Omental fat pad (tissue), 4 donors: Measurements from ENCODE around the gene FANCC. TPM values are rescaled to one million over a fixed set of nuclear protein-coding genes. Genes with fewer than 3 reads are reported as not detected.
A peak's percentile ranks its signal among the peaks of the same experiment; 100 is the strongest.

ENCODE experiments used
- ATAC-seq: fragments of 150-250 bp; one replicate; pipeline ENCODE4 v1.9.1; 2016; ENCODE audit warnings: mild to moderate bottlenecking, moderate library complexity; ENCODE audit not compliant: low FRiP score
- DNase-seq: peaks from one replicate; pipeline ENCODE4 v3.0.0-alpha.2; 2019; ENCODE audit warnings: low spot score
- CTCF ChIP-seq, 3 donors: fragments of 450-650 bp; IDR thresholded peaks; one replicate each; pipeline ENCODE4 v1.5.1; 2016 to 2017; ENCODE audit warnings: antibody characterized with exemption in 3 of 3, mild to moderate bottlenecking in 3 of 3, moderate library complexity in 2 of 3
- total RNA-seq, 4 donors: library from RNA; depleted of rRNA; stranded (reverse); fragments of >200 nt; gene quantifications; one replicate each; pipeline ENCODE4 v1.1.0, GENCODE V29; 2016

Gene FANCC
- total RNA-seq, 4 donors from 2014 or later = 4.6 to 6.8 (median 6.1) TPM

DNA sequence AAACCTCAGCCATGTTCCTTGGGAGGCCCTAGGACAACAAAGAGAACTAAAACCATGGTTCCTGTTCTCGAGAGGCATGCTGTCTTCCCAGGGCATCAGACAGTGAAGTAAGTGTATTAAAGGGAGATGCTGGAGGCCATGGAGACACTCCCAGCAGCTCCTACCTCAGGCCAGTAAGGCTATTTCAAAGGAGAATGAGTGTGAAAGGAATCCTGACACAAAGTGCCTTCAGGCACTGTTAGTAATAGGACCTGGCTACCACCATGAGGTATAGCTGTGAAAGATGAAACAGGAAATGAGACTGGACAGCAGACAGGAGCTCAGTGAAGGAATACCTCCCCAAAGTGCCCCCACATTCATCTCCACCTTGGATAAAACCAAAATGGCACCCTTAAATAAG, 71.0 kb downstream of the FANCC start:
- TF ChIP-seq CTCF (IDR thresholded peaks at IDR 0.05) = no peak
- ATAC-seq (no peak), DNase-seq (no peak)

DNA sequence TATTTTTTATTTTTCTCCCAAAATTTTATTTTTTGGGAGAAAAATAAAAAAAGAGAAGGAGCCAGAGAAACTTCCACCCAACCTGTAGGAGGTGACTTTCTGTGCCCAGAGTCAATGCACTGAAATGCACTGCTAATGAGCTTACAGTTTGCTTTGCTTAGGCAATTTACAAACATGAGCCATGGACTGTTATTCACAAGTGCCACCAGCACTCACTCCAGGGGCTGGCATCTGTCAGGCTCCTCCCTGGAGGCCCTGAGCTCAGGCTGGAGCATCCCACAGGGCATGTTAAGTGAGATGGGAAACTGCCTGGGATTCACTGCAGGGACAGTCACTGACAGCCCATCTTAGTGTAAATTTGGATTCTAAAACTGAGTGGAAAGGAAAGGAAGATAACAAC, 74.9 kb downstream of the FANCC start:
- TF ChIP-seq CTCF (IDR thresholded peaks at IDR 0.05) = no peak
- DNase-seq (no peak), ATAC-seq (no peak)

GRCh38 chr9:95239071-95239470, 78.4 kb downstream of the FANCC start:
- ATAC-seq (no peak), DNase-seq (no peak)
- no peak for TF ChIP-seq CTCF (IDR thresholded peaks at IDR 0.05)

DNA sequence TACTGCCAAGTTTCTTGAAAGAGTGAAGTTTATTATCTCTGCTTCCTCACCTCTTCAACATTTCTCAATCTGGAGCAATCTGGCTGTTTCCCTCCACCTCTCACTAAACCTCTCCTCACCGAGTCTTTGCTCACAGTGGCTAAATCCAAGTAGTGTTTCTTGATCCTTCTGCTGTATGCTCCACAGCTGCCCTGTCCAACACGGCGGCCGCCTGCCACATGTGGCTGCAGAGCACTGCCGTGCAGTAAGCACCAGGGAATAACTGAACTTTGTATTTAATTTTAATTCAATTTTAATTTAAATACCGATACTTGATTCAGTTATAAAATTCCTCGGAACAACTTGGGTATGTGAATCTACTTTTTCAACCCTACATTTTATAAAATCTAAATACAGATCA, 80.2 kb downstream of the FANCC start:
- ATAC-seq (no peak), DNase-seq (no peak)
- no peak for TF ChIP-seq CTCF (IDR thresholded peaks at IDR 0.05)

- no peak for ATAC-seq
- DNase-seq = no peak
- no peak for TF ChIP-seq CTCF (IDR thresholded peaks at IDR 0.05)
Observed at GRCh38 chr9:95230046-95230445, 87.5 kb downstream of the FANCC start.

GRCh38 chr9:95229230-95229915, 88.1 kb downstream of the FANCC start:
- ATAC-seq (no peak), DNase-seq (no peak)
- TF ChIP-seq CTCF (IDR thresholded peaks at IDR 0.05) = no peak

DNA sequence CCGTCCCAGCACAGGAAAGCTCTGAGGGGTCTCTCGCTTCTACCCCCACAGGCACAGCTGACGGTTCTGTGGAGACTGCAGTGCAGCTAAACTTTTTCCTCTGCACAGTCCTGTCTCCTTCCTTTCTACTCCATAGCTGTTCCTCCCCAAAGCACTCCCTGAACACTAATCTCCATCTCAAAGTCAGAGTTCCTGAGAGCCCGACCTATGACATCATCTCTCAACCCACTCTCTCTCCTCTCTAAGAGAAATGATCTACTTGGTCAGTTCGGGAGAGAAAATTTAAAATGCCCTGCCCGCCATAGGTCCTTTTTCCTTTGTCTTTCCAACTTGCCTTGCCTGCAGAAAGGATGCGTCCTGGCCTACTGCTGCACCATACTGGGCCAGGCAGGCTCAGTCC, 90.6 kb downstream of the FANCC start:
- DNase-seq (no peak), ATAC-seq (peak; percentile 41)
- no peak for TF ChIP-seq CTCF (IDR thresholded peaks at IDR 0.05)
